AG09309 (cell line): ENCODE measurements around the gene IGHMBP2.

ENCODE experiments used
- DNase-seq: peaks from one replicate; pipeline ENCODE4 v3.0.0-alpha.2; 2010; ENCODE audit warnings: low read depth
- H3K4me3 ChIP-seq: 2 replicates; pipeline ENCODE4 v1.5.1; 2011; ENCODE audit warnings: mild to moderate bottlenecking, low read depth, low read length, moderate library complexity; ENCODE audit not compliant: control insufficient read depth
- CTCF ChIP-seq: IDR thresholded peaks from 2 replicates; pipeline ENCODE4 v1.5.1; 2011; ENCODE audit warnings: mild to moderate bottlenecking, low read depth, low read length, inconsistent platforms; ENCODE audit not compliant: insufficient read depth, control insufficient read depth; ENCODE audit errors: missing control alignments

IGHMBP2 gene

GRCh38 chr11:68930991-68931855 is 27.5 kb downstream of the IGHMBP2 start:
- no peak for DNase-seq
- no peak overlapping the region for H3K4me3 ChIP-seq
- TF ChIP-seq CTCF = no peak

GRCh38 chr11:68931911-68932310 is 28.2 kb downstream of the IGHMBP2 start:
- TF ChIP-seq CTCF = no peak
- no peak overlapping the region for H3K4me3 ChIP-seq
- no peak for DNase-seq

DNA sequence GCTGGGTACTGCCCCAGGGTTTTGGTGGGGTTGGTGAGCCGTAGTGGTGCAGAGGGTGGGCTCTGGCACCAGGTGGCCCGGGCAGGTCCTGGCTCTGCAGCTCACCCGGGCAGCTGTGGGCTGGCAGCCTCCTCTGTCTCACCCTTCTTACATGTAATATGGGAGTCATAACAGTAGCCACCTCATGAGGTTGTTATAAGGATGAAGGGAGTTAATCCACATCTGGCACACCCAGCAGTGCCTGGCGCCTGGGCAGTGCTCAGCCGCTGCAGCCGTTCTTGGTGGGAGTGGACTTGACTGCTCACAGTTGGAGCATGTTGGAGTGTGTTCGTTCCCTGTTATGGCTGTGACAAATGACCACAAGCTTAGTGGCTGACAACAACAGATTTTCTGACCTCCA is 28.7 kb downstream of the IGHMBP2 start:
- DNase-seq = no peak
- no peak overlapping the region for H3K4me3 ChIP-seq
- TF ChIP-seq CTCF = no peak

GRCh38 chr11:68932933-68933577 is 29.4 kb downstream of the IGHMBP2 start:
- no peak for TF ChIP-seq CTCF
- no peak overlapping the region for H3K4me3 ChIP-seq
- no peak for DNase-seq

- no peak overlapping the region for H3K4me3 ChIP-seq
- TF ChIP-seq CTCF = no peak
- DNase-seq = no peak
Measured at GRCh38 chr11:68933605-68934320, 30.1 kb downstream of the IGHMBP2 start.

GRCh38 chr11:68934321-68934645 is 30.6 kb downstream of the IGHMBP2 start:
- DNase-seq = no peak
- TF ChIP-seq CTCF = no peak
- no peak overlapping the region for H3K4me3 ChIP-seq
